Neural cell (in vitro differentiated cells): ENCODE measurements around the gene NFKBIZ. TPM values are rescaled to one million over a fixed set of nuclear protein-coding genes. Genes with fewer than 3 reads are reported as not detected.

Experiments
- H2AFZ ChIP-seq: fragments of 200-600, 300-800 bp; sonication (generic), shearing (Covaris generic); 2 replicates; pipeline ENCODE4 v1.6.0; 2014; ENCODE audit warnings: low read depth, mild to moderate bottlenecking, antibody characterized with exemption, low read length, moderate library complexity
- H3F3A ChIP-seq: fragments of 200-600 bp; shearing (Covaris generic); 2 replicates; pipeline ENCODE4 v1.6.1; 2016; ENCODE audit warnings: mild to moderate bottlenecking, moderate library complexity, mixed read lengths, antibody characterized with exemption, low read length; ENCODE audit not compliant: insufficient read depth, poor library complexity, severe bottlenecking
- H3K27ac ChIP-seq: fragments of 200-600, 300-800 bp; sonication (generic), shearing (Covaris generic); 2 replicates; pipeline ENCODE4 v1.5.1; 2014; ENCODE audit warnings: mild to moderate bottlenecking, low read length, moderate library complexity
- H3K27me3 ChIP-seq: fragments of 300-800, 200-600 bp; sonication (generic), shearing (Covaris generic); 2 replicates; pipeline ENCODE4 v1.6.0; 2014; ENCODE audit warnings: mild to moderate bottlenecking, low read depth, low read length, moderate library complexity; ENCODE audit not compliant: insufficient read depth
- H3K36me3 ChIP-seq: fragments of 300-800, 200-600 bp; sonication (generic), shearing (Covaris generic); 2 replicates; pipeline ENCODE4 v1.5.1; 2014; ENCODE audit warnings: mild to moderate bottlenecking, antibody characterized with exemption, low read length, moderate library complexity; ENCODE audit not compliant: insufficient read depth
- H3K4me2 ChIP-seq: fragments of 300-800, 200-600 bp; sonication (generic), shearing (Covaris generic); 2 replicates; pipeline ENCODE4 v1.6.0; 2014; ENCODE audit warnings: mild to moderate bottlenecking, low read length
- H3K4me3 ChIP-seq: fragments of 300-800, 200-600 bp; sonication (generic), shearing (Covaris generic); 2 replicates; pipeline ENCODE4 v1.5.1; 2014; ENCODE audit warnings: mild to moderate bottlenecking, low read length, moderate library complexity
- H3K79me2 ChIP-seq: fragments of 200-600 bp; shearing (Covaris generic); replicated peaks from 2 replicates; pipeline ENCODE4 v1.6.0; 2014; ENCODE audit warnings: mild to moderate bottlenecking, low read length, moderate library complexity; ENCODE audit not compliant: insufficient read depth
- H3K9ac ChIP-seq: fragments of 300-800, 200-600 bp; sonication (generic), shearing (Covaris generic); 2 replicates; pipeline ENCODE4 v1.6.1; 2016; ENCODE audit warnings: mild to moderate bottlenecking, low read length, mixed read lengths
- H3K9me2 ChIP-seq: fragments of 200-600 bp; shearing (Covaris generic); 2 replicates; pipeline ENCODE4 v1.6.1; 2016; ENCODE audit warnings: mild to moderate bottlenecking, low read length, mixed read lengths; ENCODE audit not compliant: insufficient read depth
- H3K9me3 ChIP-seq: fragments of 200-600, 300-800 bp; sonication (generic), shearing (Covaris generic); 2 replicates; pipeline ENCODE4 v1.6.1; 2016; ENCODE audit warnings: mild to moderate bottlenecking, mixed run types, low read length, moderate library complexity, mixed read lengths
- H4K20me1 ChIP-seq: fragments of 200-600 bp; shearing (Covaris generic); 2 replicates; pipeline ENCODE4 v1.6.1; 2016; ENCODE audit warnings: mild to moderate bottlenecking, mixed run types; ENCODE audit not compliant: insufficient read depth
- EP300 ChIP-seq: fragments of 450-650 bp; conservative IDR thresholded peaks from 2 replicates; pipeline ENCODE4 v1.6.1; 2014; ENCODE audit warnings: antibody characterized with exemption, mild to moderate bottlenecking, moderate library complexity; ENCODE audit not compliant: poor library complexity, severe bottlenecking
- EZH2 ChIP-seq: fragments of 200-600, 300-800 bp; shearing (Covaris generic), sonication (generic); IDR thresholded peaks from 2 replicates; pipeline ENCODE4 v1.6.1; 2014; ENCODE audit warnings: antibody characterized with exemption, low read length, borderline replicate concordance, mild to moderate bottlenecking; ENCODE audit not compliant: insufficient read depth, poor library complexity, severe bottlenecking
- MXI1 ChIP-seq: fragments of 450-650 bp; conservative IDR thresholded peaks from 2 replicates; pipeline ENCODE4 v1.6.1; 2014; ENCODE audit warnings: antibody characterized with exemption, mild to moderate bottlenecking; ENCODE audit not compliant: poor library complexity, severe bottlenecking
- POLR2AphosphoS5 ChIP-seq: IDR thresholded peaks from 2 replicates; pipeline ENCODE4 v1.6.1; 2012
- RAD21 ChIP-seq: fragments of 450-650 bp; conservative IDR thresholded peaks from 2 replicates; pipeline ENCODE4 v1.6.1; 2014; ENCODE audit warnings: antibody characterized with exemption, mild to moderate bottlenecking, moderate library complexity
- REST ChIP-seq: IDR thresholded peaks from 2 replicates; pipeline ENCODE4 v1.6.1; 2012; ENCODE audit warnings: borderline replicate concordance
- SMC3 ChIP-seq: fragments of 450-650 bp; conservative IDR thresholded peaks from 2 replicates; pipeline ENCODE4 v1.6.1; 2014; ENCODE audit warnings: antibody characterized with exemption, mild to moderate bottlenecking, moderate library complexity; ENCODE audit not compliant: poor library complexity
- TAF1 ChIP-seq: IDR thresholded peaks from 2 replicates; pipeline ENCODE4 v1.6.1; 2012; ENCODE audit warnings: low read depth
- polyA plus RNA-seq: library from polyadenylated mRNA; depleted of rRNA; stranded (reverse); fragments of >200 nt; gene quantifications from 2 replicates; pipeline ENCODE4 v1.2.3, GENCODE V29; 2014
- TF ChIP-seq, protein P1 (sequence below): fragments of 450-650 bp; IDR thresholded peaks from 2 replicates; pipeline ENCODE4 v1.5.1; 2014; ENCODE audit warnings: antibody characterized with exemption, mild to moderate bottlenecking, moderate library complexity; ENCODE audit not compliant: poor library complexity, severe bottlenecking

NFKBIZ gene
- polyA plus RNA-seq, 1 donor from 2014 or later, result 0.84 TPM

DNA sequence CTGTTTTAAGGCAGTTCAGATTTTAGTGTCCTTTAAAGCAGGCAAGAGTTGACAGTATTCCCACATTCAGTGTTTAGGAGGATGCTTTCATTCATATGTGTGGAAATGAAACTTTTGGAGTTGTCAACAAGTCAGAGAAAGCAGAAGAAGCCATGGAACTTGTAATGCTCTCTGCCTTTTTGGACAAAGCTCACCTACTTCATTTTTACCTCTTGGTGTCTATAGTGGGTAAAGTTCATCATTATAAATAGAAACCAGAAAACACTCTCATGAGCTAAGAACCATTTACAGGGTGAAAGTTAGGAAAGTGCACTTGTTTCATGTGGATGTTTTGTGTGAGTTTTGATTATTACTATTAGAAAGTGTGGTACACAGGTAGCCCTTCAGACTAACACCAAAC lies 9.2 kb upstream of the NFKBIZ start:
- H3K9me3 ChIP-seq, result no peaks in the 10 kb centered on the region
- no peak overlapping the region for H2AFZ ChIP-seq
- H3K4me2 ChIP-seq, result no peak overlapping the region
- no peaks in the 10 kb centered on the region for H4K20me1 ChIP-seq
- H3K4me3 ChIP-seq, result no peak overlapping the region
- no peak overlapping the region for H3K27ac ChIP-seq
- H3F3A ChIP-seq, result no peaks in the 10 kb centered on the region
- no peaks in the 10 kb centered on the region for H3K9me2 ChIP-seq
- no peak for TF ChIP-seq EZH2
- no peaks in the 10 kb centered on the region for H3K79me2 ChIP-seq
- H3K9ac ChIP-seq, result no peak overlapping the region
- no peaks in the 10 kb centered on the region for H3K36me3 ChIP-seq
- H3K27me3 ChIP-seq, result no peaks in the 10 kb centered on the region

DNA sequence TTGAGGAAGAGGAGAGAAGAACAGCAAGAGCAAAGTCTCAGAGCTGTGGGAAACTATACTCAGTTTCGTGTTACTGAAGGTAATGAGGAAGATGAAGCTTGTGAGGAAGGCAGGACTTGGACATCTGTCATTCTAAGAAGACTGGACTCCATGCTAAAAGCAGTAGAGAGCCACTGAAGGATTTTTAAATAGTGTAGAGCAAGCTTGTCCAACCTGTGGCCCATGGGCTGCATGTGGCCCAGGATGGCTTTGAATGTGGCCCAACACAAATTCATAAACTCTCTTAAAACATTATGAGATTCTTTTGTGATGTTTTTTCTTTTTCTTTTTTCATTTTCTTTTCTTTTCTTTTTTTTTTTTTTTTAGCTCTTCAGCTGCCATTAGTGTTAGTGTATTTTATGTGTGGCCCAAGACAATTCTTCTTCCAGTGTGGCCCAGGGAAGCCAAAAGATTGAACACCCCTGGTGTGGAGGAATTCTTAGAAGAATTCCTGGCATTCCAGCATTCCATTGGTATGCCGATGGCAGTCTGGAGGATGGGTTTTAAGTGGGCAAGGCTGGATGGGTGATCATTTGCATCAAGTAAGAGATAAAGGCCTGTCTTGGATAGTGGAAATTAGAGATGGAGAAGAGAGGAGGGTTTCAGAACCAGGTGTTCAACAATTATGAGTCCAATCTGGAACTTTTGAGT lies 6.9 kb upstream of the NFKBIZ start:
- Histone ChIP-seq H3K9me3 (no peaks in the 10 kb centered on the region), H3K27me3 (no peaks in the 10 kb centered on the region), H3F3A (no peaks in the 10 kb centered on the region), H3K9ac (no peak overlapping the region), H3K27ac (no peak overlapping the region), H4K20me1 (no peaks in the 10 kb centered on the region), H3K36me3 (no peaks in the 10 kb centered on the region), H2AFZ (no peak overlapping the region), H3K79me2 (no peaks in the 10 kb centered on the region), H3K9me2 (no peaks in the 10 kb centered on the region), H3K4me2 (no peak overlapping the region), H3K4me3 (no peak overlapping the region)
- TF ChIP-seq MXI1, result no peak
- no peak for TF ChIP-seq SMC3

GRCh38 chr3:101842935-101843330 lies 6.4 kb upstream of the NFKBIZ start:
- H3K79me2 ChIP-seq, result no peaks in the 10 kb centered on the region
- peaks cover 3% of the 10 kb centered on the region for H3K27me3 ChIP-seq
- no peaks in the 10 kb centered on the region for H3F3A ChIP-seq
- H3K4me3 ChIP-seq, result no peak overlapping the region
- H3K9ac ChIP-seq, result no peak overlapping the region
- no peaks in the 10 kb centered on the region for H4K20me1 ChIP-seq
- TF ChIP-seq, protein P1, sequence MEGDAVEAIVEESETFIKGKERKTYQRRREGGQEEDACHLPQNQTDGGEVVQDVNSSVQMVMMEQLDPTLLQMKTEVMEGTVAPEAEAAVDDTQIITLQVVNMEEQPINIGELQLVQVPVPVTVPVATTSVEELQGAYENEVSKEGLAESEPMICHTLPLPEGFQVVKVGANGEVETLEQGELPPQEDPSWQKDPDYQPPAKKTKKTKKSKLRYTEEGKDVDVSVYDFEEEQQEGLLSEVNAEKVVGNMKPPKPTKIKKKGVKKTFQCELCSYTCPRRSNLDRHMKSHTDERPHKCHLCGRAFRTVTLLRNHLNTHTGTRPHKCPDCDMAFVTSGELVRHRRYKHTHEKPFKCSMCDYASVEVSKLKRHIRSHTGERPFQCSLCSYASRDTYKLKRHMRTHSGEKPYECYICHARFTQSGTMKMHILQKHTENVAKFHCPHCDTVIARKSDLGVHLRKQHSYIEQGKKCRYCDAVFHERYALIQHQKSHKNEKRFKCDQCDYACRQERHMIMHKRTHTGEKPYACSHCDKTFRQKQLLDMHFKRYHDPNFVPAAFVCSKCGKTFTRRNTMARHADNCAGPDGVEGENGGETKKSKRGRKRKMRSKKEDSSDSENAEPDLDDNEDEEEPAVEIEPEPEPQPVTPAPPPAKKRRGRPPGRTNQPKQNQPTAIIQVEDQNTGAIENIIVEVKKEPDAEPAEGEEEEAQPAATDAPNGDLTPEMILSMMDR, result no peak
- TF ChIP-seq MXI1 (no peak), POLR2AphosphoS5 (no peak), REST (no peak), SMC3 (no peak), RAD21 (no peak), TAF1 (no peak), EZH2 (no peak), EP300 (no peak)
- H2AFZ ChIP-seq, result no peak overlapping the region
- H3K9me2 ChIP-seq, result no peaks in the 10 kb centered on the region
- H3K9me3 ChIP-seq, result no peaks in the 10 kb centered on the region
- H3K27ac ChIP-seq, result no peak overlapping the region
- no peak overlapping the region for H3K4me2 ChIP-seq
- no peaks in the 10 kb centered on the region for H3K36me3 ChIP-seq
